SK-N-MC (cell line): ENCODE data around the gene IL12RB2.

Source experiments
- EZH2 ChIP-seq: fragments of 200-600 bp; sonication (generic); IDR thresholded peaks from one replicate; pipeline ENCODE4 v1.6.1; 2017; ENCODE audit warnings: antibody characterized with exemption
- FOXP2 ChIP-seq: optimal IDR thresholded peaks from 2 replicates; pipeline ENCODE3; 2011; ENCODE audit warnings: mild to moderate bottlenecking, moderate library complexity; ENCODE audit not compliant: insufficient read depth; ENCODE audit errors: extremely low read length, control extremely low read depth
- POLR2AphosphoS5 ChIP-seq: IDR thresholded peaks from 2 replicates; pipeline ENCODE4 v1.6.1; 2012; ENCODE audit warnings: mild to moderate bottlenecking, low read depth, low read length, borderline replicate concordance

DNA sequence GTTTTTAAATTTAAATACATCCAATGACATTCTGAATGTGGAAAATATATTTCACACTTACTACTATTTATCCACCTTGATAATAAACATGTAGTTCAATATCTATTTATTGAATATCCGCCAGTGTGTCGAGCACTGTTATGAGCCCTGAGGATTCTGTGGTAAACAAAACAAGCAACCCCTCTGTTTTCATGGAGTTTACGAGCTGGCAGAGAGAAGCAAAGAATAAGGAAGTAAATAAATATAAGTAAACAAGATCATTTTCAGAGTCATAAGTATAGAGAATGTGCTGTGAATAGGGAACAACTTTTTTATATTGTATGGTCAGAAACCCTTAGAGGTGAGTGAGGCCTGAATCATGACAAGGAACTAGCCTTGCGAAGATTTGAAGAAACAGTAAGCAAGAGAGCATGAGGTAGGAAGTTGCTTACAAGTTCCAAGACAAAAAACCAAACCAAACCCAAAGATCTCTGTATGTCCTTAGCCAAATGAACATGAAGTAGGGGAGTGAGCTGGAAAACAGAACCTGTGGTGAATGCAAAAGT, 128.9 kb downstream of the IL12RB2 start:
- TF ChIP-seq EZH2 = no peak
- no peak for TF ChIP-seq POLR2AphosphoS5
- no peak for TF ChIP-seq FOXP2
